OCI-LY1 (cell line): ENCODE data around the gene GPR39.

ENCODE experiments used
- H2AFZ ChIP-seq: fragments of 200-600 bp; sonication (generic), shearing (Covaris generic); 2 replicates; pipeline ENCODE4 v1.6.0; 2014; ENCODE audit warnings: antibody characterized with exemption, mild to moderate bottlenecking, low read length
- H3F3A ChIP-seq: fragments of 200-600 bp; sonication (generic), shearing (Covaris generic); 2 replicates; pipeline ENCODE4 v1.6.0; 2014; ENCODE audit warnings: mild to moderate bottlenecking, antibody characterized with exemption, low read length, moderate library complexity; ENCODE audit not compliant: insufficient read depth
- H3K27ac ChIP-seq: fragments of 200-600 bp; sonication (generic); 2 replicates; pipeline ENCODE4 v1.5.1; 2014; ENCODE audit warnings: low read length, mixed run types, mild to moderate bottlenecking, low read depth; ENCODE audit not compliant: poor library complexity, severe bottlenecking
- H3K27me3 ChIP-seq: fragments of 200-600 bp; sonication (generic); 2 replicates; pipeline ENCODE4 v1.6.0; 2014; ENCODE audit warnings: antibody characterized with exemption, mild to moderate bottlenecking, low read length, moderate library complexity; ENCODE audit not compliant: insufficient read depth
- H3K36me3 ChIP-seq: fragments of 200-600 bp; sonication (generic); 2 replicates; pipeline ENCODE4 v1.6.1; 2014; ENCODE audit warnings: mild to moderate bottlenecking, antibody characterized with exemption, low read length, moderate library complexity, mixed read lengths; ENCODE audit not compliant: insufficient read depth
- H3K4me1 ChIP-seq: fragments of 200-600 bp; sonication (generic); 2 replicates; pipeline ENCODE4 v1.5.1; 2014; ENCODE audit warnings: mild to moderate bottlenecking, low read length, moderate library complexity; ENCODE audit not compliant: insufficient read depth, severe bottlenecking
- H3K4me2 ChIP-seq: fragments of 200-600 bp; sonication (generic), shearing (Covaris generic); 2 replicates; pipeline ENCODE4 v1.6.1; 2014; ENCODE audit warnings: low read length
- H3K4me3 ChIP-seq: fragments of 200-600 bp; sonication (generic); 2 replicates; pipeline ENCODE4 v1.5.1; 2014; ENCODE audit warnings: low read length, low read depth, mild to moderate bottlenecking, mixed read lengths; ENCODE audit not compliant: poor library complexity, severe bottlenecking
- H3K79me2 ChIP-seq: fragments of 200-600 bp; shearing (Covaris generic); 2 replicates; pipeline ENCODE4 v1.6.1; 2016; ENCODE audit warnings: mixed run types, low read length, mixed read lengths; ENCODE audit not compliant: insufficient read depth
- H3K9ac ChIP-seq: fragments of 200-600 bp; sonication (generic), shearing (Covaris generic); 2 replicates; pipeline ENCODE4 v1.6.1; 2014; ENCODE audit warnings: mild to moderate bottlenecking, low read length, mixed read lengths
- H3K9me2 ChIP-seq: fragments of 200-600 bp; sonication (generic), shearing (Covaris generic); 2 replicates; pipeline ENCODE4 v1.6.1; 2014; ENCODE audit warnings: low read depth, mild to moderate bottlenecking, low read length, mixed read lengths
- H3K9me3 ChIP-seq: fragments of 200-600 bp; shearing (Covaris generic); 2 replicates; pipeline ENCODE4 v1.6.1; 2014; ENCODE audit warnings: low read length, mixed read lengths
- H4K20me1 ChIP-seq: fragments of 200-600 bp; sonication (generic), shearing (Covaris generic); 2 replicates; pipeline ENCODE4 v1.6.0; 2016; ENCODE audit warnings: mild to moderate bottlenecking, low read length; ENCODE audit not compliant: insufficient read depth
- EZH2 ChIP-seq: fragments of 200-600 bp; sonication (generic), shearing (Covaris generic); IDR thresholded peaks from 2 replicates; pipeline ENCODE4 v1.8.0; 2017; ENCODE audit warnings: borderline replicate concordance, mixed run types, mild to moderate bottlenecking, antibody characterized with exemption, low read length, moderate library complexity, mixed read lengths
- TF ChIP-seq, protein P1 (sequence below): fragments of 200-600 bp; sonication (generic), shearing (Covaris generic); IDR thresholded peaks from 2 replicates; pipeline ENCODE4 v1.5.1; 2017; ENCODE audit warnings: mild to moderate bottlenecking, antibody characterized with exemption, low read length, moderate library complexity, mixed read lengths

Gene GPR39

DNA sequence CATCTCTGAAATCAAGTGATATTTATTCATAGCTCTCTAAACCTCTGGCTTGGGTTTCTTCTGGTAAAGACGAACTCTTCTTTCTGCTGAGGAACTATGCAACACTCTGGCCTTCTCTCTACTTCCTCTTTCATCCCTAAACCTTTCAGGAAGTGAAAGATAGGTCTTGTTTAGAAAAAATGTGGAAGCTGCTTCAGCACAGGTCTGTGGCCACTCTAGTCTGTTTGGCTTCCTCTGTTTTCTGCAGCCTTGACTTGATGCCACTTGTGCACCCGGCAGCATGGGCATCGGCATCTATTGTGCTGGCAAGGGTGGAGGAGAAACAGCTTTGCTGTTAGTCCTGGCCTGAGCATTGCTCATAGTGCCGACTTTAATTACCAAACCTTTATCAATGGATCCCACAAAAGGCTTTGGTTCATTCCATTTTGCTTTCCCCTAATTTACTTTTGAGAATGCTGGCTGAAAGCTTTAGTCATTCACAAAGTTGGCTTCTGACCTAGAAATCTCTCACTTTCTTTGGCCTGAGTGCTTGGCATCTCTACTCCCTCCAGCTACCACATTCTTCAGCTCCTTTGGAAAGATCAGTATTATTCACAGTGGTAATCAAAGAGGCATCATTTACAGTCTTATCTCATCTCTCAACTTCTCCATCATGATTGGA is 32.0 kb upstream of the GPR39 start:
- Histone ChIP-seq H3K27ac (no peak overlapping the region), H3K4me3 (no peak overlapping the region), H3F3A (no peaks in the 10 kb centered on the region), H3K4me2 (no peak overlapping the region), H4K20me1 (no peaks in the 10 kb centered on the region), H3K27me3 (no peaks in the 10 kb centered on the region), H3K4me1 (peaks cover 7% of the 10 kb centered on the region), H3K9me3 (no peaks in the 10 kb centered on the region), H3K79me2 (no peaks in the 10 kb centered on the region), H3K9ac (no peak overlapping the region), H3K9me2 (no peaks in the 10 kb centered on the region), H3K36me3 (no peaks in the 10 kb centered on the region), H2AFZ (no peak overlapping the region)
- no peak for TF ChIP-seq EZH2
- TF ChIP-seq, protein P1, sequence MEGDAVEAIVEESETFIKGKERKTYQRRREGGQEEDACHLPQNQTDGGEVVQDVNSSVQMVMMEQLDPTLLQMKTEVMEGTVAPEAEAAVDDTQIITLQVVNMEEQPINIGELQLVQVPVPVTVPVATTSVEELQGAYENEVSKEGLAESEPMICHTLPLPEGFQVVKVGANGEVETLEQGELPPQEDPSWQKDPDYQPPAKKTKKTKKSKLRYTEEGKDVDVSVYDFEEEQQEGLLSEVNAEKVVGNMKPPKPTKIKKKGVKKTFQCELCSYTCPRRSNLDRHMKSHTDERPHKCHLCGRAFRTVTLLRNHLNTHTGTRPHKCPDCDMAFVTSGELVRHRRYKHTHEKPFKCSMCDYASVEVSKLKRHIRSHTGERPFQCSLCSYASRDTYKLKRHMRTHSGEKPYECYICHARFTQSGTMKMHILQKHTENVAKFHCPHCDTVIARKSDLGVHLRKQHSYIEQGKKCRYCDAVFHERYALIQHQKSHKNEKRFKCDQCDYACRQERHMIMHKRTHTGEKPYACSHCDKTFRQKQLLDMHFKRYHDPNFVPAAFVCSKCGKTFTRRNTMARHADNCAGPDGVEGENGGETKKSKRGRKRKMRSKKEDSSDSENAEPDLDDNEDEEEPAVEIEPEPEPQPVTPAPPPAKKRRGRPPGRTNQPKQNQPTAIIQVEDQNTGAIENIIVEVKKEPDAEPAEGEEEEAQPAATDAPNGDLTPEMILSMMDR, result no peak

DNA sequence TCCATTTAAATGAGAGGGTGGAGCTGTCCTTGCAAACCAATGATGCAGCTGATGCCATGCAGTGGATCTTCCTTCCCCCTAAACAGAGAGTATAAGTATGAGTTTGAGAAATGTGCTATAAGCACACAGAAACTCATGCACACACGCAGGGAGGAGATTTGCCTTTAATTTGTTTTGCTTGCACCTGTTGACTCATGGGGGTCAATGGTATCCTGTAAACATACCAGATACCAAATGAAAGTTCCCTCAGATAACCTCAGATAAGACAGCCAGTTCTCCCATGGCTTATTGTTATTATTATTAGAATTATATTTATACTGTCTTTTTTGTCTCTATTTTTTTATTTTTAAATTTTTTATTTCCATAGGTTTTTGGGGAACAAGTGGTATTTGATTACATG is 29.5 kb upstream of the GPR39 start:
- Histone ChIP-seq H3K79me2 (no peaks in the 10 kb centered on the region), H3K4me1 (peaks cover 7% of the 10 kb centered on the region), H3K4me2 (no peak overlapping the region), H3F3A (no peaks in the 10 kb centered on the region), H3K9ac (no peak overlapping the region), H3K27me3 (no peaks in the 10 kb centered on the region), H3K4me3 (no peak overlapping the region), H3K27ac (no peak overlapping the region), H3K9me2 (no peaks in the 10 kb centered on the region), H4K20me1 (no peaks in the 10 kb centered on the region), H3K9me3 (no peaks in the 10 kb centered on the region), H3K36me3 (no peaks in the 10 kb centered on the region), H2AFZ (no peak overlapping the region)
- TF ChIP-seq, protein P1, result no peak
- TF ChIP-seq EZH2, result no peak

DNA sequence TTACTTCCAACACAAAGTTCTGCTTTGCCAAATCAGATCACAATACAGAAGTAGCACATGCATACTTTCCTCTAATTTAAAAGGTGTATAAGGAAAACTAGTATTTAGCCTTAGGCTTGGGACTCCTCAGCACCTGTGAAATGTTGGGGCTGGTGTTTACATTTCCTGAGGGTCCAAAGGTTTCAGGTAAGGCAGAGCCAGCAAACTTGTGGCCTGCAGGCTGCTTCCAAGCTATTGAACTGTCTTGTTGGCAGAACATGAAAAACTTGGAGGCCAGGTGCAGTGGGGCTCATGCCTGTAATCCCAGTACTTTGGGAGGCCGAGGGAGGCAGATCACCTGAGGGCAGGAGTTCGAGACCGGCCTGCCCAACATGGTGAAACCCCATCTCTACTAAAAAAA is 26.5 kb upstream of the GPR39 start:
- Histone ChIP-seq H3K27me3 (no peaks in the 10 kb centered on the region), H3K4me3 (no peak overlapping the region)
- TF ChIP-seq, protein P1, result no peak
- TF ChIP-seq EZH2, result no peak

More for the DNA sequence above, 26.5 kb upstream of the GPR39 start:
- Histone ChIP-seq H3K4me2 (no peak overlapping the region), H3F3A (no peaks in the 10 kb centered on the region), H4K20me1 (no peaks in the 10 kb centered on the region), H3K79me2 (no peaks in the 10 kb centered on the region), H3K9ac (no peak overlapping the region), H3K36me3 (no peaks in the 10 kb centered on the region), H2AFZ (no peak overlapping the region), H3K4me1 (no peaks in the 10 kb centered on the region), H3K27ac (no peak overlapping the region), H3K9me2 (no peaks in the 10 kb centered on the region), H3K9me3 (no peaks in the 10 kb centered on the region)
